NCI-H2029 (cell line): Measurements from ENCODE around the gene ARRDC4.
A peak's percentile ranks its signal among the peaks of the same experiment; 100 is the strongest.
"Not testable (repeated sequence)": the region's sequence is repeated elsewhere in the genome, so short reads cannot be mapped to it uniquely, and the experiment has no call there.

Experiments
- DNase-seq: peaks from one replicate; lab custom pipeline; 2025; lab: John Stamatoyannopoulos, UW

Gene ARRDC4

GRCh38 chr15:97966924-97967620 lies 6.6 kb downstream of the ARRDC4 start:
- DNase-seq, result no peak

DNA sequence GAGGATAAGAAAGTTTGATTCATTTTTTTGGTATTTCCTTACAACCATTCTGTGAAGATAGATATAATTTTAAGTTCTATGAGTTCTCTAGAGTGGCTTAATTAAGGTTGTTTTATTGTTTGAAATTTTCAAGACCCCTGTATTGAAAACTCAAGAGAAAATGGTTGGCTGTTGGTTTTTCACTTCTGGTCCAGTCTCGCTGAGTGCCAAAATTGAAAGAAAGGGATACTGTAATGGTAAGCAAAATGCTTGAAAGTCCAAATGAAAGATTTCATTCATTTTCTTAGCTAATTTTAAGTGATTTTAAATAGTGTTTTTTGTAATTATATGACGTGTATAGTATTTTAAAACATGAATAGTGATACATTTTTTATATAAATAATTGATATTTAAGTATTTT lies 7.4 kb downstream of the ARRDC4 start:
- no peak for DNase-seq

DNA sequence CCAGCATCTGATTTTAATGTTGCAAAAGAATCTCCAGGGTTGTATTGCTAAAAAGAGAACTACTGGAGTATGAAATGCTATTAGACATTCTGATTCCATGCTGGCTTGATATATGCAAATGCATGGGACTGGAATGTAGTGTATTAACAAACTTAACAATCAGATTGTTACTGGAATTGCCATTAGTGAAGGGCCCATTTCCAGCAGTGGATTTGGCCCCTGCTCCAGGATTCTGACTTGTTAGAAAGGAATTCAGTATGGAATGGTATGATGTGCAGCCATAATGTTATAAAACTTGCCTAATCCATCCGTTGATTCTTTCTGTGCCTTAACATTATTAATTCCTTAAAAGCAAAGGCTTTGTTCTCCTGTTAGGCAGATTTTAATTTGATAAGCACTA lies 7.9 kb downstream of the ARRDC4 start:
- no peak for DNase-seq

GRCh38 chr15:97972366-97972765 lies 11.9 kb downstream of the ARRDC4 start:
- DNase-seq, result no peak

- no peak for DNase-seq
These were observed 15.6 kb downstream of the ARRDC4 start for GRCh38 chr15:97976129-97976528.

GRCh38 chr15:97976766-97977503 lies 16.4 kb downstream of the ARRDC4 start:
- DNase-seq, result no peak

- peak; percentile 39 for DNase-seq
These were observed 17.2 kb downstream of the ARRDC4 start for GRCh38 chr15:97977734-97978133.

DNA sequence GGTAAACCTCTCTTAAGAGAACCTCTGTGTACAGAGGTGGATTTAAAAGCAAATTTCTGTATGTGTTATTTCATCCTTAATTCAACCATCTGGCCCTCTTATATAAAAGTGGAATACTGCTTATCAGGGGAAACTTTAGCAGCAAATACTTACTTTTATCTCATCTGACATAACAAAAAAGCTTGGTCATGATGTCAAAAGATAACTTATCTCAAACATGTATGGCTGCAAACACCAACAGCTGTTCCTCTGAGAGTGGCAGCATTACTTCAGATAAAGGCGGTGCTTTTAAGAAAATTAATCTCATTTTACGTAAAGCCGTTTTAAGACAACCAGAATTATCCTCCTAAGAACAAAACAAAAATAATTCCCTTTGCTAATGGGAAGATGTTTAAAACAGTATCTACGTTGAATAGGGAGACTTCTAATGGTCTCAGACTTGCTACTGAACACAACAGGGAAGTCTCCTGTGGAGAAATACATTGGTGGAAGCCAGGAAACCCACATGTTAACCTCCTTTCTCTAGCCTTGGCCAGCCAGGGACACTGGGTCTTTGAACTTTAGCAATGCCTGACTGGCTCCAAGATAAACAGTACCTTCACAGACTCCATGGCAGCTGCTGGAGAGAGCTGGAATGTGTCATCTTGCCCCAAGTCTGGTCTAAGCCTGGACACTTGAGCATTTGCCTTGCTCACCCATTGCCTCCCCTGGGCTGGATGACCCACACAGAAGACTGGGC lies 18.1 kb downstream of the ARRDC4 start:
- no peak for DNase-seq

- no peak for DNase-seq
These were observed 18.6 kb downstream of the ARRDC4 start for GRCh38 chr15:97979140-97979520.

DNA sequence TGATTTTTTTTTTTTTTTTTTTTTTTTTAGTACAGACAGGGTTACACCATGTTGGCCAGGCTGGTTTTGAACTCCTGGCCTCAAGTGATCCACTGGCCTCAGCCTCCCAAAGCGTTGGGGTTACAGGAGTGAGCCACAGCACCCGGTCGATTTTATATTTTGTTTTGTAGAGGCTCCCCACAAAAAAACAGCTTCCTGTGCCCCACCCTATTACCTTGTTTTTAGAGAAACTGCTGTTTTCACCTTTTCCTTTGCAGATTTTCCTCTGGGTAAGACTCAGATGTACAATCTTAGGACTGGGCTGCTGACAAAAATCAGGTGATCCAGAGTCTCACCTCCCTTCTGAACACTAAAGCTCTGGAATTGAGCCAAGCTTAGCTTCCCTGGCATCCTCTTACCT lies 20.6 kb downstream of the ARRDC4 start:
- no peak for DNase-seq

GRCh38 chr15:97981758-97982157 lies 21.3 kb downstream of the ARRDC4 start:
- DNase-seq, result no peak

DNA sequence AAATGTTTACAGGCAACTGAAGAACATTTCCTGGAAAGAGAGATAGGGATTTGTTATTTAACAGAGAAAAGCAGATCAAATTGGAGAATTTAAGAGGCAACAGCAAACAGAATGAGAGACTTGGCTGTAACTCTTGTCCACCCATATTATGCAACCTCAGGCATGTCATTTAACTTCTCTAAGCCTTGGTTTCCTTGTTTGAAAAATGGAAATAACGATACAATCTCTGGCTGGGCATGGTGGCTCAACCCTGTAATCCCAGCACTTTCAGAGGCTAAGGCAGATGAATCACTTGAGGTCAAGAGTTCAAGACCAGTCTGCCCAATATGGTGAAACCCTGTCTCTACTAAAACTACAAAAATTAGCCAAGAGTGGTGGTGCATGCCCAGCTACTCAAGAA lies 23.7 kb downstream of the ARRDC4 start:
- DNase-seq, result no peak

DNA sequence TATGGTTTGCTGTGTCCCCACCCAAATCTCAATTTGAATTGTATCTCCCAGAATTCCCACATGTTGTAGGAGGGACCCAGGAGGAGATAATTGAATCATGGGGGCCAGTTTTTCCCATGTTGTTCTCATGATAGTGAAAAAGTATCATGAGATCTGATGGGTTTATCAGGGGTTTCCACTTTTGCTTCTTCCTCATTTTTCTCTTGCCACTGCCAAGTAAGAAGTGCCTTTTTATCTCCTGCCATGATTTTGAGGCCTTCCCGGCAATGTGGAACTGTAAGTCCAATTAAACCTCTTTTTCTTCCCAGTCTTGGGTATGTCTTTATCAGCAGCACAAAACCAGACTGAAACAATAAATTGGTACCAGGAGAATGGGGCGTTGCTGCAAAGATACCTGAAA lies 25.5 kb downstream of the ARRDC4 start:
- DNase-seq, result not testable (repeated sequence)

- no peak for DNase-seq
These were observed 26.3 kb downstream of the ARRDC4 start for GRCh38 chr15:97986781-97987180.

DNA sequence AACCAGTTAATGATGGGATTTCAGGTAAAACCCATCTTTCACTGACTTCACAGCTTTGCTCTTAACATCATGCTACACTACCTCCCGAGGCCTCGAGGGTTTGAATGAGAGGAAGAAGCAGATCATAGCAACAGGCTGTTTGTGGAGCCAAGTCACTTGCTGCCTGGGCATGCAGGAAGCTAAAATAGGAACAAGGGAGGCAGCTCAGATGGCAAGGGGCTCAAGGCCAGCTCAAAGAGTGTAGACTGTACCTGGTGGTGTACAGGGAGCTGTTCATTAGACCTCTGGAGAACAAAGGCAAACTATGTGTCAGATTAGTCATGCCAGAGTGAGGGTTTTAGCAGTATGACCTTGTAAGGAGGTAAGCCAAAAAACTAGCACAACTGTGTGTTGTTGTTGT lies 28.8 kb downstream of the ARRDC4 start:
- no peak for DNase-seq

DNA sequence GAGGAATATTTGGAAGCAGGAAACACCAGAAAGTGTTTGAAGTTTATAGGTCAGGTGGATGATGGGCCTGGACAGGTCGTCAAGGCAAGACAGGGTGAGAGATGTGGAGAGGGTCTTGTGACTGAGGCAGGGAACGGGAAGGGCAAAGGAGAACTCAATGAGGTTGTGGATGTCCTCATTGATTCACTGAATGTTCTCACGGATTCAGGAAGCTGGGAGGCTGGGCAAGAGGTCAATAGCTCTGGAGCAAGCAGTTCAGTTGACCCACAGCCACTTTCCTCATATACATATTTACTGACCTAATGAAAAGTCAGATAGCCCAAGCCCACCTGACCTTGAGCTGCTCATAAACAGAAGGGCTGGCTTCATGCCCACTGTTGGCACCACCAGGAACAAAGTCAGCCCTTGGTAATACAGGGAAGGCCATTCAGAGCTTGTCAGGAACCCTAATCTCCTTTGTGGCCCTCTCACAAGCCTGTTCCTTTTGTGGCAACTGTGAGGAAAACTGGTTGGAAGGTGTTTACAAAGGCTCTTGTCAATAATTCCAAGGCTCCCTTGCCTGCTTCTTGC lies 31.6 kb downstream of the ARRDC4 start:
- no peak for DNase-seq

GRCh38 chr15:97992823-97993222 lies 32.3 kb downstream of the ARRDC4 start:
- DNase-seq, result no peak

DNA sequence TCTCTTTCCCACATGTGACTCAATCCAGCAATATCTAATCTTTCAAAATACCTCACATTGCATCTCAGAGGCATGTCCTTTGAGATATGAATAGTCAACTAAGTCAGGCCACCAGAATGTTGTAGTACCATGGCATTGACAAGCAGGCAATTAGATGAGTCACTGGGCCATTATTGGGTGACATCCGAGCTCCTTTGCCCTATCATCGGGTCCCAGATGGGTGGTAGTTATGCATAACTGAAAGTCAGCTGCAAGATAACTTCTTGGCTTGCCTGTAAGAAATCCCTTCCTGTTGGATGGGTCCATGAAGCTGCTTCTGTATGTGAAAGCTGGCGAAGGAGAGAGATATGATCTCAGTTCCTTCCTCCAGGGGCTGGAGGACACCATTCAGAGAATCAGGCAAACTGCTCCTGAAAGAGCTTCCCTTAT lies 32.8 kb downstream of the ARRDC4 start:
- DNase-seq, result no peak

- no peak for DNase-seq
These were observed 33.7 kb downstream of the ARRDC4 start for GRCh38 chr15:97994236-97994635.

DNA sequence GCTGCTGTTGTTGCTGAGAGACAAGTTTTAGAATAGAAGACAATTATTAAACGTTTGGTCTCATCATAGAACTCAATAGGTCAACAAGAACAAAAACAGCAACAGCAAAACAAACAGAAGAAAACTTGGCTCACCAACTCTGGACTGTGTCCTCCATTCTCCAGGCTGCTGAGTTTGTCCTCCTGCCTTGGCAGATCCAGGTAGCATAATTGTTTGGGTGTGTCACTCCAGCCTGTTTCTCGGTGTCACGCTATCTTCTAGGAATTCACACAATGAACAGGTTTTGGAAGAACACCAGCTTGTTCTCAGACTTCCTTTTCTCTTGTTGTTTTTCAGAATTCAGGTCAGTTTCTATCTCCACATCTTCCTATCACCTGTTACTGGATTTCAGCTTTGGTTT lies 34.7 kb downstream of the ARRDC4 start:
- DNase-seq, result no peak

GRCh38 chr15:97995881-97996603 lies 35.5 kb downstream of the ARRDC4 start:
- no peak for DNase-seq
